Natural killer cell (primary cell): ENCODE measurements around the gene EFCAB6. TPM values are rescaled to one million over a fixed set of nuclear protein-coding genes. Genes with fewer than 3 reads are reported as not detected.

ENCODE experiments used
- ATAC-seq, 3 donors: fragments of 150-1000 bp in 2 of 3; fragments of 200-7000 bp in 1 of 3; cut with Tn5 transposase; 1 replicate in 1 of 3; 2 replicates in 2 of 3; pipeline ENCODE4 v1.10.0; 2021; ENCODE audit warnings: mild to moderate bottlenecking in 2 of 3, moderate library complexity in 2 of 3
- DNase-seq, 2 donors: peaks; one replicate each; pipeline versions ENCODE4 v3.0.0 to v3.0.0-alpha.2; 2013 to 2021; ENCODE audit warnings: mixed read lengths in 1 of 2
- H3K27ac ChIP-seq: one replicate; pipeline ENCODE4 v1.5.1; 2013; ENCODE audit warnings: mild to moderate bottlenecking, low read length
- H3K27me3 ChIP-seq: one replicate; pipeline ENCODE4 v1.6.1; 2013; ENCODE audit warnings: low read length; ENCODE audit not compliant: control insufficient read depth, insufficient read depth
- H3K36me3 ChIP-seq: one replicate; pipeline ENCODE4 v1.6.1; 2013; ENCODE audit warnings: low read length; ENCODE audit not compliant: control insufficient read depth, insufficient read depth
- H3K4me1 ChIP-seq: one replicate; pipeline ENCODE4 v1.6.1; 2013; ENCODE audit warnings: low read length; ENCODE audit not compliant: control insufficient read depth, insufficient read depth
- H3K4me3 ChIP-seq: one replicate; pipeline ENCODE4 v1.5.1; 2013; ENCODE audit warnings: low read length
- H3K9me3 ChIP-seq: one replicate; pipeline ENCODE4 v1.6.1; 2013; ENCODE audit warnings: low read length; ENCODE audit not compliant: control insufficient read depth, insufficient read depth
- H3K27ac Mint-ChIP-seq, 2 donors: one replicate each; pipeline ENCODE4 v1.8.0; 2022; ENCODE audit warnings: mild to moderate bottlenecking in 2 of 2, mixed read lengths in 2 of 2, moderate library complexity in 1 of 2
- H3K27me3 Mint-ChIP-seq, 2 donors: one replicate each; pipeline ENCODE4 v1.8.0; 2022; ENCODE audit warnings: low read depth in 2 of 2, mixed read lengths in 2 of 2
- H3K36me3 Mint-ChIP-seq: one replicate; pipeline ENCODE4 v1.8.0; 2022; ENCODE audit warnings: mixed read lengths
- H3K4me1 Mint-ChIP-seq, 2 donors: one replicate each; pipeline ENCODE4 v1.8.0; 2022; ENCODE audit warnings: mixed read lengths in 2 of 2
- H3K4me3 Mint-ChIP-seq: one replicate; pipeline ENCODE4 v1.8.0; 2022; ENCODE audit warnings: mild to moderate bottlenecking, moderate library complexity, mixed read lengths
- H3K9me3 Mint-ChIP-seq, 2 donors: one replicate each; pipeline ENCODE4 v1.8.0; 2022; ENCODE audit warnings: mixed read lengths in 2 of 2
- CTCF ChIP-seq: fragments of 200-600 bp; IDR thresholded peaks from one replicate; pipeline ENCODE4 v1.8.0; 2022; ENCODE audit warnings: antibody characterized with exemption
- WGBS: methylation state at CpG from one replicate; pipeline ENCODE4 v1.1.7; 2013; ENCODE audit warnings: missing lambda C conversion rate; ENCODE audit not compliant: insufficient coverage; 5-methylcytosine and 5-hydroxymethylcytosine counted together
- intact Hi-C: fragments of 100-400 bp; cut with micrococcal nuclease; formaldehyde crosslinking; loops from one replicate; pipeline ENCODE4 v1.14.2; 2022
- total RNA-seq, 4 donors: library from RNA; stranded (reverse); fragments of 120-200 nt in 1 of 4; gene quantifications; one replicate each; pipeline versions ENCODE4 v1.2.3 to v1.2.4, GENCODE V29; 2013 to 2022

Gene EFCAB6
- total RNA-seq, 3 donors from 2014 or later (not counting 1 experiment from before 2014, with no cell fraction given), result 0.23 to 0.35 (median 0.26) TPM

GRCh38 chr22:43537019-43537585 lies 275.0 kb downstream of the EFCAB6 start:
- WGBS, result 88% methylated on average over 14 of the region's 14 CpGs

GRCh38 chr22:43535741-43536140 lies 276.4 kb downstream of the EFCAB6 start:
- Mint-ChIP-seq H3K4me1 (no peaks in the 10 kb centered on the region), H3K27me3 (peaks cover 0 to 4% of the 10 kb centered on the region in 2 donors), H3K36me3 (no peaks in the 10 kb centered on the region), H3K9me3 (no peaks in the 10 kb centered on the region), H3K27ac (no peak overlapping the region), H3K4me3 (no peak overlapping the region)
- no peaks in the 10 kb centered on the region for H3K36me3 ChIP-seq
- DNase-seq (no peak), ATAC-seq (no peak)
- intact Hi-C loops, result no loop called here
- H3K4me1 ChIP-seq, result no peaks in the 10 kb centered on the region
- no peak overlapping the region for H3K4me3 ChIP-seq
- no peaks in the 10 kb centered on the region for H3K9me3 ChIP-seq
- no peaks in the 10 kb centered on the region for H3K27me3 ChIP-seq
- no peak for TF ChIP-seq CTCF
- H3K27ac ChIP-seq, result no peak overlapping the region
- 77% methylated on average over 4 of the region's 5 CpGs for whole genome bisulfite sequencing

More at GRCh38 chr22:43537019-43537585, 275.0 kb downstream of the EFCAB6 start:
- H3K27me3 ChIP-seq, result no peaks in the 10 kb centered on the region
- H3K9me3 Mint-ChIP-seq, result no peaks in the 10 kb centered on the region
- no peak overlapping the region for H3K4me3 Mint-ChIP-seq
- H3K4me1 Mint-ChIP-seq, result no peaks in the 10 kb centered on the region
- H3K36me3 Mint-ChIP-seq, result no peaks in the 10 kb centered on the region
- no peak for TF ChIP-seq CTCF
- H3K36me3 ChIP-seq, result no peaks in the 10 kb centered on the region
- ATAC-seq, result no peak
- no peaks in the 10 kb centered on the region for H3K9me3 ChIP-seq
- DNase-seq, result no peak
- no peak overlapping the region for H3K27ac Mint-ChIP-seq
- intact Hi-C loops, result no loop called here
- no peaks in the 10 kb centered on the region for H3K4me1 ChIP-seq
- no peak overlapping the region for H3K4me3 ChIP-seq
- peaks cover 0 to 4% of the 10 kb centered on the region in 2 donors for H3K27me3 Mint-ChIP-seq
- H3K27ac ChIP-seq, result no peak overlapping the region

- no peak for TF ChIP-seq CTCF
- intact Hi-C loops, result no loop called here
- no peaks in the 10 kb centered on the region for H3K9me3 Mint-ChIP-seq
- 89% methylated on average over 7 of the region's 7 CpGs for WGBS
- H3K36me3 ChIP-seq, result no peaks in the 10 kb centered on the region
- H3K36me3 Mint-ChIP-seq, result no peaks in the 10 kb centered on the region
- no peaks in the 10 kb centered on the region for H3K9me3 ChIP-seq
- no peak overlapping the region for H3K4me3 Mint-ChIP-seq
- H3K4me1 Mint-ChIP-seq, result no peaks in the 10 kb centered on the region
- no peaks in the 10 kb centered on the region for H3K27me3 ChIP-seq
- peaks cover 0 to 4% of the 10 kb centered on the region in 2 donors for H3K27me3 Mint-ChIP-seq
- ATAC-seq, result no peak
- no peaks in the 10 kb centered on the region for H3K4me1 ChIP-seq
- H3K4me3 ChIP-seq, result no peak overlapping the region
- no peak for DNase-seq
- H3K27ac ChIP-seq, result no peak overlapping the region
- no peak overlapping the region for H3K27ac Mint-ChIP-seq
Measured at GRCh38 chr22:43535336-43535735, 276.8 kb downstream of the EFCAB6 start.

- H3K9me3 Mint-ChIP-seq, result no peaks in the 10 kb centered on the region
Measured at GRCh38 chr22:43534916-43535315, 277.2 kb downstream of the EFCAB6 start.

More at GRCh38 chr22:43534916-43535315, 277.2 kb downstream of the EFCAB6 start:
- H3K27me3 Mint-ChIP-seq, result peaks cover 0 to 4% of the 10 kb centered on the region in 2 donors
- intact Hi-C loops, result no loop called here
- Histone ChIP-seq H3K4me3 (no peak overlapping the region), H3K27me3 (no peaks in the 10 kb centered on the region), H3K36me3 (no peaks in the 10 kb centered on the region), H3K9me3 (no peaks in the 10 kb centered on the region), H3K4me1 (no peaks in the 10 kb centered on the region), H3K27ac (no peak overlapping the region)
- no peaks in the 10 kb centered on the region for H3K36me3 Mint-ChIP-seq
- WGBS, result 89% methylated on average over 6 of the region's 6 CpGs
- no peaks in the 10 kb centered on the region for H3K4me1 Mint-ChIP-seq
- no peak for TF ChIP-seq CTCF
- H3K4me3 Mint-ChIP-seq, result no peak overlapping the region
- no peak overlapping the region for H3K27ac Mint-ChIP-seq
- no peak for DNase-seq
- ATAC-seq, result no peak
